ENCODE data around the gene VSIG10L.

GRCh38 chr19:51341976-51342580, at the start of gene VSIG10L:
- TF ChIP-seq EP300 (IDR thresholded peaks at IDR 0.05) = no peak
- no peak for TF ChIP-seq CTCF (IDR thresholded peaks at IDR 0.05)
- no peak for TF ChIP-seq HDAC2 (IDR thresholded peaks at IDR 0.05)
- TF ChIP-seq MAZ (IDR thresholded peaks at IDR 0.05; ENCODE audit: borderline replicate concordance, low read depth, low read length) = no peak
- no peak for TF ChIP-seq CBX8 (IDR thresholded peaks at IDR 0.05)
